GM12801 (cell line): ENCODE data around the gene CDH23.

ENCODE experiments used
- TF ChIP-seq, protein P1 (sequence below): IDR thresholded peaks from one replicate; pipeline ENCODE4 v1.5.1; 2011; ENCODE audit warnings: control low read depth; ENCODE audit not compliant: insufficient read length; ENCODE audit errors: extremely low read depth

Gene CDH23

DNA sequence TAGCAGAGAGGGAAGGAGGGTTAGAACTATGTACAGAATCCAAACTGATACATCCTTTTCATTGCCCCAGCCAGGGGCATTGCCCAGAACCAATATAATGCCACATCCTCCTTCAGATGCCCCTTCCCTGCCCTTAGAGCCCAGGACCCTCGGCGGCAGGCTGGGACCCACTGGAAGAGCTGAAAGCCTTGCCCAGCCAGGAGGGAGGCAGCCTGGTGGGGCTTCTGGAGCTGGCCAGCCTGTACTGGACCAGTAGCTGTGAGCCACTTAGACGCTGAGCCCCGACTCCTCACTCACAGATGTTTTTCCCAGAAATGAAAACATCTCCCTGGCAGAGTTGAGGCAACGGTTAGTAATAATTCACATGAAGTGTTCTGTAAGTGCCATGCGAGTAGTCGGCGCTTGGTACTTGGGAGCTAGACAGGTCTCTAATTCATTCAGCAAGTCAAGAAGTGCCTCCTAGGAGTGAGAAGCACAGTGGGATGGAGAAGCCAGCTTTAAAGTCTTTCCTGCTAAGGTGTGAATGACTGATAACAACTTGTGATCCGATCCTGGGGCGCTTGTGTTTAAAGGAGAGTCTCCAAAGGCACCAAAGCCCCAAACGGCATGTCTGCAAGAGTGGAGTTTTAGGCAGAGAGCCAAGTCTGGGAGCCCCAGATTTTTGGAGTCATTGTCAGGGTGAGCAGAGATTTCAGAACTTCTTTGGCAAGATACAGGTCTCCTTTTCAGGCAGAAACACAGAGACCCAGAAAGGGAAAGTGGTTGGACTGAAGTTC, 366.8 kb downstream of the CDH23 start:
- TF ChIP-seq, protein P1, sequence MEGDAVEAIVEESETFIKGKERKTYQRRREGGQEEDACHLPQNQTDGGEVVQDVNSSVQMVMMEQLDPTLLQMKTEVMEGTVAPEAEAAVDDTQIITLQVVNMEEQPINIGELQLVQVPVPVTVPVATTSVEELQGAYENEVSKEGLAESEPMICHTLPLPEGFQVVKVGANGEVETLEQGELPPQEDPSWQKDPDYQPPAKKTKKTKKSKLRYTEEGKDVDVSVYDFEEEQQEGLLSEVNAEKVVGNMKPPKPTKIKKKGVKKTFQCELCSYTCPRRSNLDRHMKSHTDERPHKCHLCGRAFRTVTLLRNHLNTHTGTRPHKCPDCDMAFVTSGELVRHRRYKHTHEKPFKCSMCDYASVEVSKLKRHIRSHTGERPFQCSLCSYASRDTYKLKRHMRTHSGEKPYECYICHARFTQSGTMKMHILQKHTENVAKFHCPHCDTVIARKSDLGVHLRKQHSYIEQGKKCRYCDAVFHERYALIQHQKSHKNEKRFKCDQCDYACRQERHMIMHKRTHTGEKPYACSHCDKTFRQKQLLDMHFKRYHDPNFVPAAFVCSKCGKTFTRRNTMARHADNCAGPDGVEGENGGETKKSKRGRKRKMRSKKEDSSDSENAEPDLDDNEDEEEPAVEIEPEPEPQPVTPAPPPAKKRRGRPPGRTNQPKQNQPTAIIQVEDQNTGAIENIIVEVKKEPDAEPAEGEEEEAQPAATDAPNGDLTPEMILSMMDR = no peak

DNA sequence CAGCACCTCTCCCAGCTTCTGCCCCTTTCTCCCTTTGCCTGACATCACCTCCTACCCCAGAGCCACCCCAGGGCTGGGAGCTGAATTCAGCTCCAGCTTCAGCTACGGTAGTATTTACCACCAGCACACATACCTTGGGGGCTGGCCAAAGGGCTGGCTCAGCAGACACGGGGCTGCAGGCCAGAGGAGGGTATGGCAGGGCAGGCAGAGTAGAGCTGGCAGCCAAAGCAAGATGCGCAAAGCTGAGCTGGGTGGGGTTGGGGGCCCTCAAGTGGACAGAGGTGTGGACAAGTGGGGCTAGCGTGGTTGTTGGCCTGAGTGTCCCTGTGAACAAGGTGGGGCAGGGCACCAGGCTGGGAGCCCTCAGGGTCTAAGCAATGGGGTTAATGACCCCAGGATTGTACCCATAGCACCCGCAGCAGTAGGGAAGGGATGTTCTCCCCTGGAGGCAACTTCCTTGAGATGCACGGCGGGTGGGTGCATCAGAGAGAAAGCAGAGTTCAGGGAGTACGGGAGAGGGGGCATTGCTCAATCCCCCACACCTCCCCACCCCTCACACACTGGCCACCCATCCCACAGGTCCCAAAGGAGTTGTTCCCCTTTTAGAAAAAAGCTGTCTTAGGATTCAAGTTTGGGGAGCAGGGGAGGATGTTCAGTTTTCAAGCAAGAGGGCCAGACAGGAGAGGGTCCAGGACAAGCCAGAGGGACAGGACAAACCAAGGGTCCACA, 368.6 kb downstream of the CDH23 start:
- TF ChIP-seq, protein P1 = no peak

DNA sequence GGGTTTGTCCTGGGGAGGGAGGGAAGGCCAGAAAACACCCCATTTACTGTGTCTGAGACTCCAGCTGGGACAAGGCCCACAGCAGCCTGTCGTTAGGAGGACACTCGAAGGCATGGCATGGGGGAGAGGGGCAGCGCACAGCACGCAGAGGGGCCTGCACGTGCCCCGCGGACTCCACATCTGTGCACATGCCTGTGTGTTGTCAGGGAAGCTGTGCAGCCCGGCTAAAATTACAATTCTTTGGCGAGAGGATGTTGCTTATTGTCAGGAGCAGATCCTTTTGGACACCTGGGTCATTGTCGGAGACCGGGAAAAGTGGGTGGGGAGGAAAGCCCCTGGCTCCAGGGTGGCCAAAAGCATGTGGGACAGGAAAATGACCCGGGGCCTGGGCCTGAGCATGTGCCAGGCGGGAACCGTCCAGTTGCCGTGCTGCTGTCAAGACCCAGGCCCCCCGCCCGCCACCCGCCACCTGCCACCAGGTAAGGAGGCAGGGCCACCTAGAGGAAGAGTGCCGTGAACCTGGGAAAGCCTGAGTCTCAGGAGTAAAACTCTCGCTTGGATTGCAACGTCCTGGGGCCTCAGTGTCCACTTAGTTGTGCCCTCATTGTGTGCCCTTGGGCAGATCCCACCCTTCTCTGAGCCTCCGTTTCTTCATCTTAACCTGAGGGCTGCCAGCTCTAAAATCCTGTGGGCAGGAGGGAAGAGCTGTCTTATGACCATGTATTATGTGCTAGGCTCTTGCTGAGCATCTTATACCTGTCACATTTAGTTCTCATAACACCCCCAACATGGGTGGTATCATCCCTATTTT, 369.4 kb downstream of the CDH23 start:
- TF ChIP-seq, protein P1 = no peak

DNA sequence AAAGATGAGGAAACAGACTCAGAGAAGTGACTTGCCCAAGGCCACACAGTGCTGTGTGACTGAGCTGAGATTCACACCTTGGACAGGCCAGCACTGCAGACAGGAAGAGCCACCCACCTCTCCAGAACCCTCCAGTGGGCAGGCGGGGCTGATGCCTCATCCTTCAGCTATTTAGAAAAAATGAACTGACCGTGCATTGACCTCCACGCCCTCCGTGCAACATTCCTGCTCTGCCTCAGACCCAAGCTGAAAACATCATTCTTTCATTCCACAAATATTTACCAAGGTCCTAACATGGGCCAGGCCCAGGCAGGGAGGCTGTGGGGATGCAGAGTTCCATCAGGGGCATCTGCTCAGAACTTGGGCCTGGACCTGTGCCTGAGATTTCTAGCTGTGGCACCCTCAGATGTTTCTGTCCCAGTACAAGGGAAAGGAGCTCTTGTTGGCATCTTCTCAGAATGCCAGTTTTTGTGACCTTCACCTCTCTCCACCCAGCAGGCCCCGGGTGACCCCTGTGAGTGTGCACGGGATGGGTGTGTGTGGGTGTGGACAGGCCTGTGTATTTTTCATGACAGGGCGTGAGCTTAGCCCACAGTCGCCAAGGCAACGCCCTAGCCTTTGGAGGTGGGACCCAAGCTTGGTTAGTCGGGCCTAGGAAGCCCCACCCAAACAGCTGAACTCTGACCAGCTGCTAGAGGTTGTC, 370.1 kb downstream of the CDH23 start:
- TF ChIP-seq, protein P1 = no peak

DNA sequence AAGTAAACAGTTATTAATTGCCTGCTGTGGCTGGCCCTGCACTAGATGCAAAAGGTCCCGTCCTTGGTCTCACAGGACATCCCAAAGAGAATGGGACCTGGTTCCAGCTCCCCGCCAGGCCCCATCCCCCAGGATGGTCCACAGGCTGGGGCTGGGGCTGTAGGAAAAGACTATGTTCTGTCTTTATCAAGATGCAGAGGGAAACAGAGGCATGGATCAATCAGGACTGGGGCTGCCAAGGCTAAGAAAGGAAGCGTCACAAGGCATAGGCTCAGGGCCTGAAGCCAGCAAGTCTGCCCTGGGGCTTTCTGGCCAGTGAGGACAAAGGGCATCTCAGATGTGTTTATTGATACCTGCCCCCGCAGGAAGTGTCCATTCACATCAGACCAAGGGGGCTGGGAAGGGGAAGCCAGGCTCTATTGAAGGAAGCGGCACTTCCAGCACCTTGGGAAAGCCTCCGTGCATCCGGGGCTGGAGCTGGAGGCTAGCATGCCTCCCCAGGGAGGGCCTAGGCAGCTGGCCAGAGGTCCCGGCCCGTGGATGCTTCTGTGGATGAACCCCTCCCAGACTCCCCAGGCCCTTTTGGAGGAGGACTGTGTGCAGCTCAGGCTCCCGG, 370.8 kb downstream of the CDH23 start:
- TF ChIP-seq, protein P1 = no peak

DNA sequence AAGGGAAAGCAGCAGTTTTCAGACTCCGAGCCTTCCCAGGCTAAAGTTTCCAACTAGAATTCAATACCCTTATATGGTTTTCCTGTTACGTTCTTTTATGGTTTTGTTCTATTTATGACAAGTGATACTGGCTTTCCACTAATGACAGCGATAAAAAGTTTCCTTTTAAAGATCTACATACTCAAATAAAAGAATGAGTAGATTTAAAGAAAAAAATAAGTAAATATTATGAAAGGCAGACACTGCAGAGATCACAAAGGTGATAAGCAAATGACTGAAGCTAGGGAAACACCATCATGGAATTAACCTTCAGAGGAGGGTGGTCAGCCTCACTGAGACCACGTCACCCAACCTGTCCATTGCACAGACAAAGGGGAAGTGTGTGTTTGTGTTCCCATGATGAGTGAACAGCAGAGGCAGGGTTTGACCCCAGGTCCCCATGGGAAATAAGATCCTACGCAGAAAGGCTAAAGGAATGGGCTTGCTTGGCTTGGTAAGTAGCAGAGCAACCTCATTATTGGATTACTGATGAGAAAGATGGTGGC, 372.6 kb downstream of the CDH23 start:
- TF ChIP-seq, protein P1 = no peak
